HepG2 (cell line): ENCODE measurements around the gene SMPX. TPM values are rescaled to one million over a fixed set of nuclear protein-coding genes. Genes with fewer than 3 reads are reported as not detected.

Experiments
- ATAC-seq: fragments of 200-7000 bp; cut with Tn5 transposase; 3 replicates; pipeline ENCODE4 v1.9.1; 2020; ENCODE audit warnings: mild to moderate bottlenecking, moderate library complexity
- BruUV-seq: library from RNA; stranded (reverse); fragments of 400-500 nt; replicated peaks from 2 replicates; lab custom pipeline; 2021; lab: Mats Ljungman, UMichigan
- CTCF ChIA-PET: fragments of 300-600 bp; formaldehyde crosslinking; extraction: SDS; loops from one replicate; lab custom pipeline; 2021; ENCODE audit warnings: low total read pairs, inconsistent platforms, low intra/inter-chr PET ratio; lab: Yijun Ruan, JAX
- POLR2A ChIA-PET: fragments of 350-600 bp; sonication (Branson Sonifier 250); formaldehyde crosslinking; loops from one replicate; lab custom pipeline; 2020; ENCODE audit warnings: antibody characterized with exemption, inconsistent platforms; lab: Yijun Ruan, JAX
- DNase-seq: peaks from one replicate; pipeline ENCODE4 v3.0.0-alpha.2; 2015; ENCODE audit warnings: low spot score
- FAIRE-seq: peaks from 3 replicates; lab custom pipeline; 2011; peaks lifted over from hg19 to GRCh38; lab: Jason Lieb, UNC
- H2AFZ ChIP-seq: one replicate; pipeline ENCODE4 v1.6.1; 2011; ENCODE audit warnings: low read length, inconsistent platforms
- H3K27ac ChIP-seq: fragments of 300-600 bp; 3 replicates; pipeline ENCODE4 v1.8.0; 2011; ENCODE audit warnings: mixed run types, mild to moderate bottlenecking, mixed read lengths, low read length, inconsistent platforms; ENCODE audit not compliant: insufficient read depth; ENCODE audit errors: extremely low read length
- H3K27me3 ChIP-seq, 2 experiments: fragments of 200-600 bp in 1 of 2; 2 replicates in 1 of 2; 3 replicates in 1 of 2; pipeline versions ENCODE4 v1.6.0 to v1.8.0; 2011; ENCODE audit warnings: low read length in 2 of 2, mild to moderate bottlenecking in 2 of 2, moderate library complexity in 2 of 2, inconsistent platforms in 1 of 2; ENCODE audit not compliant: insufficient read depth in 2 of 2, control insufficient read depth in 1 of 2
- H3K36me3 ChIP-seq, 2 experiments: fragments of 200-600 bp in 1 of 2; replicated peaks in 1 of 2; 2 replicates in 1 of 2; 3 replicates in 1 of 2; pipeline versions ENCODE4 v1.5.1 to v1.8.0; 2011; ENCODE audit warnings: low read length in 2 of 2, inconsistent platforms in 1 of 2; ENCODE audit not compliant: insufficient read depth in 2 of 2, control insufficient read depth in 1 of 2
- H3K4me1 ChIP-seq: 2 replicates; pipeline ENCODE4 v1.5.1; 2012; ENCODE audit warnings: low read length, inconsistent platforms; ENCODE audit not compliant: insufficient read depth
- H3K4me2 ChIP-seq: 2 replicates; pipeline ENCODE4 v1.6.0; 2011; ENCODE audit warnings: low read depth, low read length, inconsistent platforms
- H3K4me3 ChIP-seq, 3 experiments: fragments of 200-600 bp in 1 of 3; sonication (generic), shearing (Covaris generic) in 1 of 3; replicated peaks in 1 of 3; 2 replicates each; pipeline ENCODE4 v1.5.1; 2011 to 2016; ENCODE audit warnings: low read length in 3 of 3, inconsistent platforms in 2 of 3, low read depth in 2 of 3, mild to moderate bottlenecking in 2 of 3, control low read depth in 1 of 3, mixed read lengths in 1 of 3; ENCODE audit not compliant: insufficient read depth in 1 of 3
- H3K79me2 ChIP-seq: one replicate; pipeline ENCODE4 v1.6.1; 2011; ENCODE audit warnings: low read length, inconsistent platforms; ENCODE audit not compliant: insufficient read depth
- H3K9ac ChIP-seq: 2 replicates; pipeline ENCODE4 v1.6.0; 2011; ENCODE audit warnings: mild to moderate bottlenecking, low read depth, low read length, inconsistent platforms; ENCODE audit not compliant: insufficient read depth
- H3K9me3 ChIP-seq: 2 replicates; pipeline ENCODE4 v1.5.1; 2012; ENCODE audit warnings: mild to moderate bottlenecking, low read length
- H4K20me1 ChIP-seq: 2 replicates; pipeline ENCODE4 v1.6.0; 2011; ENCODE audit warnings: inconsistent platforms, mild to moderate bottlenecking, low read length, moderate library complexity; ENCODE audit not compliant: insufficient read depth
- MIER2 ChIP-seq: IDR thresholded peaks from 2 replicates; pipeline ENCODE4 v1.6.1; 2016; ENCODE audit warnings: missing biosample characterization, missing genetic modification reagents
- in situ Hi-C: cut with HindIII; loops from 2 replicates; pipeline ENCODE4 v1.10.0; 2017; ENCODE audit warnings: low pct_unique_long_range_greater_than_20kb; ENCODE audit not compliant: extremely low pct_ligation_motif_present
- intact Hi-C: fragments of 100-400 bp; cut with micrococcal nuclease; formaldehyde crosslinking; loops from one replicate; pipeline ENCODE4 v1.10.0; 2022; ENCODE audit not compliant: unreplicated experiment
- polyA plus RNA-seq, 8 experiments: library from polyadenylated mRNA; depleted of rRNA in 3 of 8; stranded (reverse) in 7 of 8; unstranded in 1 of 8; fragments of >200 nt; fragmentation: Illumina TruSeq in 4 of 8; extraction: Trizol in 4 of 8; gene quantifications; 2 replicates each; pipeline versions ENCODE4 v1.2.1 to v1.2.3, GENCODE V29; 2011 to 2016; ENCODE audit warnings: low read depth in 4 of 8, missing spikeins in 1 of 8, mixed read lengths in 1 of 8; ENCODE audit not compliant: insufficient read depth in 1 of 8
- total RNA-seq, 5 experiments: library from RNA; depleted of rRNA; stranded (reverse); fragments of >200 nt; fragmentation: Illumina TruSeq; extraction: Trizol; gene quantifications; 2 replicates each; pipeline ENCODE4 v1.2.3, GENCODE V29; 2016; ENCODE audit warnings: low read depth in 1 of 5
- TF ChIP-seq, protein P1 (sequence below), 2 experiments: IDR thresholded peaks; 2 replicates each; pipeline ENCODE4 v1.6.1; 2011 to 2012; ENCODE audit warnings: low read length in 2 of 2, borderline replicate concordance in 1 of 2, low read depth in 1 of 2, mild to moderate bottlenecking in 1 of 2, moderate library complexity in 1 of 2
- TF ChIP-seq, protein P2 (sequence below): sonication (generic); formaldehyde crosslinking; IDR thresholded peaks from 2 replicates; pipeline ENCODE4 v1.4.0; 2020; ENCODE audit warnings: mild to moderate bottlenecking, missing genetic modification reagents

Gene SMPX
- total and polyA plus RNA-seq, 2 of the 13 experiments (the other 11 are each of a cell fraction or from before 2014, with no cell fraction given) = 0.95 to 1.8 TPM

DNA sequence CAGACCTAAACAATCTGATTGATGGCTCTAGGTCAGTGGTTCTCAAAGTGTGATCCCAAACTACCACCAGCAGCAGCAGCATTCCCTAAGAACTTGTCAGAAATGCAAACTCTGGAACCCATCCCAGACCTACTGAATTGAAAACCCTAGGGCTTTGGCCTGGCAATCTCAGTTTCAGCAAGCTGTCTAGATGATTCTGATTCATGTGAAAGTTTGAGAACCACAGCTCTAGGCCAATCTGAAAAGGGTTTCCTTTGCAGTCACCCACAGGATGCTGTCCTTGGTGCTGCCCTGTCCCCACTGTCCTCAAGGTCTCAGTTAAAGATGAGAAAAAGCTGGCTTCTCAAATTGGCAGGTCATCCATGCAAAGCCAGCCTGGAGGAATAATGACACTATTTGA is 34.8 kb downstream of the SMPX start:
- FAIRE-seq (no peak), ATAC-seq (no peak), DNase-seq (no peak)
- BruUV-seq = no TSS peak
- no peak overlapping the region for H2AFZ ChIP-seq
- H4K20me1 ChIP-seq = no peaks in the 10 kb centered on the region
- H3K27me3 ChIP-seq = no peaks in the 10 kb centered on the region
- POLR2A ChIA-PET = no interaction called here
- H3K4me2 ChIP-seq = no peak overlapping the region
- no peaks in the 10 kb centered on the region for H3K36me3 ChIP-seq
- no peaks in the 10 kb centered on the region for H3K9me3 ChIP-seq
- no peak overlapping the region for H3K9ac ChIP-seq
- no peaks in the 10 kb centered on the region for H3K79me2 ChIP-seq
- H3K27ac ChIP-seq = no peak overlapping the region
- in situ Hi-C loops = no loop called here
- no peak overlapping the region for H3K4me3 ChIP-seq
- peaks cover 27% of the 10 kb centered on the region for H3K4me1 ChIP-seq
- intact Hi-C loops = loop anchor here (10.0 kb wide), 2 partner anchors 222 to 1188 kb away; partner anchors contain the start of gene SMS
- TF ChIP-seq, protein P1, sequence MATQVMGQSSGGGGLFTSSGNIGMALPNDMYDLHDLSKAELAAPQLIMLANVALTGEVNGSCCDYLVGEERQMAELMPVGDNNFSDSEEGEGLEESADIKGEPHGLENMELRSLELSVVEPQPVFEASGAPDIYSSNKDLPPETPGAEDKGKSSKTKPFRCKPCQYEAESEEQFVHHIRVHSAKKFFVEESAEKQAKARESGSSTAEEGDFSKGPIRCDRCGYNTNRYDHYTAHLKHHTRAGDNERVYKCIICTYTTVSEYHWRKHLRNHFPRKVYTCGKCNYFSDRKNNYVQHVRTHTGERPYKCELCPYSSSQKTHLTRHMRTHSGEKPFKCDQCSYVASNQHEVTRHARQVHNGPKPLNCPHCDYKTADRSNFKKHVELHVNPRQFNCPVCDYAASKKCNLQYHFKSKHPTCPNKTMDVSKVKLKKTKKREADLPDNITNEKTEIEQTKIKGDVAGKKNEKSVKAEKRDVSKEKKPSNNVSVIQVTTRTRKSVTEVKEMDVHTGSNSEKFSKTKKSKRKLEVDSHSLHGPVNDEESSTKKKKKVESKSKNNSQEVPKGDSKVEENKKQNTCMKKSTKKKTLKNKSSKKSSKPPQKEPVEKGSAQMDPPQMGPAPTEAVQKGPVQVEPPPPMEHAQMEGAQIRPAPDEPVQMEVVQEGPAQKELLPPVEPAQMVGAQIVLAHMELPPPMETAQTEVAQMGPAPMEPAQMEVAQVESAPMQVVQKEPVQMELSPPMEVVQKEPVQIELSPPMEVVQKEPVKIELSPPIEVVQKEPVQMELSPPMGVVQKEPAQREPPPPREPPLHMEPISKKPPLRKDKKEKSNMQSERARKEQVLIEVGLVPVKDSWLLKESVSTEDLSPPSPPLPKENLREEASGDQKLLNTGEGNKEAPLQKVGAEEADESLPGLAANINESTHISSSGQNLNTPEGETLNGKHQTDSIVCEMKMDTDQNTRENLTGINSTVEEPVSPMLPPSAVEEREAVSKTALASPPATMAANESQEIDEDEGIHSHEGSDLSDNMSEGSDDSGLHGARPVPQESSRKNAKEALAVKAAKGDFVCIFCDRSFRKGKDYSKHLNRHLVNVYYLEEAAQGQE (IDR thresholded peaks at IDR 0.05; ENCODE audit: borderline replicate concordance in 1 of 2, low read depth in 1 of 2, low read length in 2 of 2) = peak; percentile 61 to 93
- TF ChIP-seq, protein P2, sequence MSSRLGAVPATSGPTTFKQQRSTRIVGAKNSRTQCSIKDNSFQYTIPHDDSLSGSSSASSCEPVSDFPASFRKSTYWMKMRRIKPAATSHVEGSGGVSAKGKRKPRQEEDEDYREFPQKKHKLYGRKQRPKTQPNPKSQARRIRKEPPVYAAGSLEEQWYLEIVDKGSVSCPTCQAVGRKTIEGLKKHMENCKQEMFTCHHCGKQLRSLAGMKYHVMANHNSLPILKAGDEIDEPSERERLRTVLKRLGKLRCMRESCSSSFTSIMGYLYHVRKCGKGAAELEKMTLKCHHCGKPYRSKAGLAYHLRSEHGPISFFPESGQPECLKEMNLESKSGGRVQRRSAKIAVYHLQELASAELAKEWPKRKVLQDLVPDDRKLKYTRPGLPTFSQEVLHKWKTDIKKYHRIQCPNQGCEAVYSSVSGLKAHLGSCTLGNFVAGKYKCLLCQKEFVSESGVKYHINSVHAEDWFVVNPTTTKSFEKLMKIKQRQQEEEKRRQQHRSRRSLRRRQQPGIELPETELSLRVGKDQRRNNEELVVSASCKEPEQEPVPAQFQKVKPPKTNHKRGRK (CRISPR knock-in tag) = no peak
- peak; percentile 92 for TF ChIP-seq MIER2 (CRISPR knock-in tag)
- CTCF ChIA-PET = no interaction called here
